Measurements from ENCODE around the gene TRPV3. TPM values are rescaled to one million over a fixed set of nuclear protein-coding genes. Genes with fewer than 3 reads are reported as not detected.

The TRPV3 gene
- total RNA-seq, 1 donor from 2014 or later = 0.16 TPM

DNA sequence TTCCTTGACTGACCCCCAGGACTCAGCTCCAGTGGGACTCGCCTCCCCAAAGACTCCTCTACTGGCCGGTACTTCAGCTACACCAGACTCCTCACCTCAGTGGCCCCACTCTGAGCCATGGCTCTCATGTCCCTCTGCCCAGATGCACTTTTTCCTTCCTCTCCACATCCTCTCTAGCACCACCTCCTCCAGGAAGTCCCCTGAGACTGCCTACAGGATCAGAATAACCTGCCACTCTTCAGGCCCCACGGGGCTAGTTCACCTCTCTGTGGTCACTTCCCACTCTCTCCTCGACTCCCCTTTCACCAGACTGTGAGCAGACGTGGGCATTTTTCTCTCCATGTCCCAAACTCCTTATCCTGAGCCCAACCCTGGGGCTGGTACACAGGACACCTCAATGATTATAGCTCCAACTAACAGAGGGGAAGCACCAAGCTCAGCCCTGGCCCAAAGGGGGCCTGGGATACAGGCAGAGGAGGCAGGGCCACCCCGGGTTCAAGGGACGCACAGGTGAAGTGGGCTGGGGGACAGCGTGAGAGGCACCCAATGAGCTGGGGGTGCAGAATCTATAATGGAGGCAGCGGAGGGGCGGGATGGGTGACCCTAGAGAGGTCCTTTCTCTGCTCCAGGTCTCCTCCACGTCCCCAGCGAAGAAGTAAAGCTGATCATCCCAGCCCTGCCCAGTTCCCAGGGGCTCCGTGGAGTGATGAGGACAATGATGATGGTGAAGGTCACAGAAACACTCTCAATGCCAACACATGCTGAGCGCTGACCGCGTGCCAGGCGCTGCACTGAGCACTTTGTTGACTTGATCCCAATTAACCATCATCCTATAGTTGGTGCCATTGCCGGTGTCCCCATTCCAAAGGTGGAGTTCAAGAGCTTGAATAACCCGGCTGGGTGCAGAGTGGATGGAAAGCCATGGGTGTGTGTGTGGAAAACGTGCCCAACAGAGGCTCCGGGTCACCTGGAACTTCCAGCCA lies 3.9 kb downstream of the TRPV3 start:
- Histone ChIP-seq H3K79me2 (ENCODE audit: insufficient read depth, low read length) (no peaks in the 10 kb centered on the region), H3K4me3 (ENCODE audit: insufficient read depth, low read depth, low read length) (no peak overlapping the region), H3K4me1 (ENCODE audit: insufficient read depth, low read length) (peaks cover 5% of the 10 kb centered on the region), H4K20me1 (ENCODE audit: insufficient read depth, low read length) (no peaks in the 10 kb centered on the region), H3K36me3 (ENCODE audit: insufficient read depth, low read length) (no peaks in the 10 kb centered on the region), H3K9ac (ENCODE audit: low read length) (no peak overlapping the region), H2AFZ (ENCODE audit: low read depth, low read length) (no peak overlapping the region), H3K4me2 (ENCODE audit: low read length) (no peak overlapping the region), H3K9me3 (ENCODE audit: insufficient read depth, low read depth, low read length) (no peaks in the 10 kb centered on the region), H3K27me3 (ENCODE audit: insufficient read depth, low read length) (no peaks in the 10 kb centered on the region), H3K27ac (ENCODE audit: low read depth, low read length) (no peak overlapping the region)
- no peak for FAIRE-seq
- Mint-ChIP-seq H3K4me3 (ENCODE audit: unreplicated experiment) (no peak overlapping the region), H3K36me3 (ENCODE audit: low read depth, unreplicated experiment) (no peaks in the 10 kb centered on the region), H3K4me1 (ENCODE audit: low read depth, unreplicated experiment) (no peaks in the 10 kb centered on the region), H3K27me3 (ENCODE audit: low read depth, unreplicated experiment) (peaks cover 29% of the 10 kb centered on the region), H3K9me3 (ENCODE audit: unreplicated experiment) (peaks cover 10% of the 10 kb centered on the region), H3K27ac (ENCODE audit: unreplicated experiment) (peak overlapping the region; percentile 36)
- TF ChIP-seq, protein P1, sequence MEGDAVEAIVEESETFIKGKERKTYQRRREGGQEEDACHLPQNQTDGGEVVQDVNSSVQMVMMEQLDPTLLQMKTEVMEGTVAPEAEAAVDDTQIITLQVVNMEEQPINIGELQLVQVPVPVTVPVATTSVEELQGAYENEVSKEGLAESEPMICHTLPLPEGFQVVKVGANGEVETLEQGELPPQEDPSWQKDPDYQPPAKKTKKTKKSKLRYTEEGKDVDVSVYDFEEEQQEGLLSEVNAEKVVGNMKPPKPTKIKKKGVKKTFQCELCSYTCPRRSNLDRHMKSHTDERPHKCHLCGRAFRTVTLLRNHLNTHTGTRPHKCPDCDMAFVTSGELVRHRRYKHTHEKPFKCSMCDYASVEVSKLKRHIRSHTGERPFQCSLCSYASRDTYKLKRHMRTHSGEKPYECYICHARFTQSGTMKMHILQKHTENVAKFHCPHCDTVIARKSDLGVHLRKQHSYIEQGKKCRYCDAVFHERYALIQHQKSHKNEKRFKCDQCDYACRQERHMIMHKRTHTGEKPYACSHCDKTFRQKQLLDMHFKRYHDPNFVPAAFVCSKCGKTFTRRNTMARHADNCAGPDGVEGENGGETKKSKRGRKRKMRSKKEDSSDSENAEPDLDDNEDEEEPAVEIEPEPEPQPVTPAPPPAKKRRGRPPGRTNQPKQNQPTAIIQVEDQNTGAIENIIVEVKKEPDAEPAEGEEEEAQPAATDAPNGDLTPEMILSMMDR (IDR thresholded peaks at IDR 0.05; ENCODE audit: insufficient read depth, low read depth, low read length) = no peak
- no peak for TF ChIP-seq EZH2 (IDR thresholded peaks at IDR 0.05; ENCODE audit: insufficient read depth, low read length)
- no peak for DNase-seq (ENCODE audit: low read depth)

DNA sequence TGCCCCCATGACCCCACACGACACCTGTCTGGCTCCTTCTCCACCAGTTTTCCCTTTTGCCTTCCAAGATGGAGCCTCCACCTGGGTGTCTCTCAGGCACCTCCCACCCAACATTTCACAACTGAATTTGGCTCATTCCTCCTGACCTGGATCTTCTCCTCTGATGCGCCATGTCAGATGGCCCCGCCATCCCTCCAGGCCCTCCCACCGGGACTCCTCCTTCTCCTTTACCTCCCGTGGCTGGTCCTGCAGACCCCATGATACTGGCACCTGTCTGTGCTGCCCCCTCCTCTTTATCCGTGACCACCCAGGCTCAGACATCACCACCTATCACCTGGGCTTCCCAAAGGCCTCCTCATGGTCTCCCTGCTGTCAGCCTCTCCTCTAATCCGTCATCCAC lies 4.7 kb downstream of the TRPV3 start:
- H3K4me3 ChIP-seq (ENCODE audit: insufficient read depth, low read depth, low read length) = no peak overlapping the region
- H3K27me3 ChIP-seq (ENCODE audit: insufficient read depth, low read length) = no peaks in the 10 kb centered on the region
- Mint-ChIP-seq H3K4me3 (ENCODE audit: unreplicated experiment) (no peak overlapping the region), H3K27ac (ENCODE audit: unreplicated experiment) (no peak overlapping the region), H3K9me3 (ENCODE audit: unreplicated experiment) (peaks cover 10% of the 10 kb centered on the region), H3K4me1 (ENCODE audit: low read depth, unreplicated experiment) (no peaks in the 10 kb centered on the region), H3K27me3 (ENCODE audit: low read depth, unreplicated experiment) (peaks cover 27% of the 10 kb centered on the region), H3K36me3 (ENCODE audit: low read depth, unreplicated experiment) (no peaks in the 10 kb centered on the region)
- H3K36me3 ChIP-seq (ENCODE audit: insufficient read depth, low read length) = no peaks in the 10 kb centered on the region
- no peaks in the 10 kb centered on the region for H3K9me3 ChIP-seq (ENCODE audit: insufficient read depth, low read depth, low read length)
- no peak overlapping the region for H3K9ac ChIP-seq (ENCODE audit: low read length)
- H3K4me2 ChIP-seq (ENCODE audit: low read length) = no peak overlapping the region
- no peaks in the 10 kb centered on the region for H3K4me1 ChIP-seq (ENCODE audit: insufficient read depth, low read length)
- H2AFZ ChIP-seq (ENCODE audit: low read depth, low read length) = no peak overlapping the region
- TF ChIP-seq, protein P1 (IDR thresholded peaks at IDR 0.05; ENCODE audit: insufficient read depth, low read depth, low read length) = no peak
- no peak for TF ChIP-seq EZH2 (IDR thresholded peaks at IDR 0.05; ENCODE audit: insufficient read depth, low read length)
- no peaks in the 10 kb centered on the region for H3K79me2 ChIP-seq (ENCODE audit: insufficient read depth, low read length)
- no peak for FAIRE-seq
- no peak for DNase-seq (ENCODE audit: low read depth)
- no peak overlapping the region for H3K27ac ChIP-seq (ENCODE audit: low read depth, low read length)
- H4K20me1 ChIP-seq (ENCODE audit: insufficient read depth, low read length) = no peaks in the 10 kb centered on the region

DNA sequence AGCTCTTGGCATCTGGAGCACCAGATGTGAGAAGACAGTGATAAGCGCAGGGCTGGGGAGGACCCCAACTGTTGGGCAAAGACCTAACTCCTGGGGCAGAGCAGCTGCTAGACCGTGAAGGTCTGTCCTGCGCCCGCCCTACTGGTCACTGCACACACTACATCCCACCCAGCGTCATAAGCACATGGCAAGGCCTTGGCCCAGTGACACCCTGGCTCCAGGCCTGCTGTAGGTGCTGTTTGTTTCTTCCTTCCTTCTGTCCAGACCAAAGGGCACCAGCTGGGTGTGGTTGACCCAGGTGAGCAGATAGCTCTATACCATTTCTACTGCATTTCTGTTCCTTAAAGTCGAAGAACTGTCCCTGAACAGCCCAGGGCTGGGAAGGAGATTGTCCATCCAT lies 6.4 kb downstream of the TRPV3 start:
- H3K27me3 ChIP-seq (ENCODE audit: insufficient read depth, low read length) = no peaks in the 10 kb centered on the region
- Mint-ChIP-seq H3K4me3 (ENCODE audit: unreplicated experiment) (no peak overlapping the region), H3K4me1 (ENCODE audit: low read depth, unreplicated experiment) (no peaks in the 10 kb centered on the region), H3K27me3 (ENCODE audit: low read depth, unreplicated experiment) (peaks cover 34% of the 10 kb centered on the region), H3K36me3 (ENCODE audit: low read depth, unreplicated experiment) (no peaks in the 10 kb centered on the region), H3K9me3 (ENCODE audit: unreplicated experiment) (peaks cover 10% of the 10 kb centered on the region), H3K27ac (ENCODE audit: unreplicated experiment) (no peak overlapping the region)
- H3K9me3 ChIP-seq (ENCODE audit: insufficient read depth, low read depth, low read length) = no peaks in the 10 kb centered on the region
- H3K4me3 ChIP-seq (ENCODE audit: insufficient read depth, low read depth, low read length) = no peak overlapping the region
- no peaks in the 10 kb centered on the region for H3K4me1 ChIP-seq (ENCODE audit: insufficient read depth, low read length)
- H3K4me2 ChIP-seq (ENCODE audit: low read length) = no peak overlapping the region
- FAIRE-seq = no peak
- H2AFZ ChIP-seq (ENCODE audit: low read depth, low read length) = no peak overlapping the region
- H4K20me1 ChIP-seq (ENCODE audit: insufficient read depth, low read length) = no peaks in the 10 kb centered on the region
- no peak for DNase-seq (ENCODE audit: low read depth)
- no peak overlapping the region for H3K27ac ChIP-seq (ENCODE audit: low read depth, low read length)
- no peak overlapping the region for H3K9ac ChIP-seq (ENCODE audit: low read length)
- H3K36me3 ChIP-seq (ENCODE audit: insufficient read depth, low read length) = no peaks in the 10 kb centered on the region
- TF ChIP-seq EZH2 (IDR thresholded peaks at IDR 0.05; ENCODE audit: insufficient read depth, low read length) = no peak
- TF ChIP-seq, protein P1 (IDR thresholded peaks at IDR 0.05; ENCODE audit: insufficient read depth, low read depth, low read length) = peak; percentile 4
- H3K79me2 ChIP-seq (ENCODE audit: insufficient read depth, low read length) = no peaks in the 10 kb centered on the region

Measured in astrocyte (in vitro differentiated cells and primary cell).